GM18508 (cell line): ENCODE results near the gene RBBP8NL.

Source experiments
- ATAC-seq: cut with Tn5 transposase; IDR thresholded peaks from one replicate; pipeline ENCODE4 v1.9.1; 2021; ENCODE audit warnings: moderate number of reproducible peaks; ENCODE audit not compliant: insufficient read depth, unreplicated experiment

RBBP8NL gene

DNA sequence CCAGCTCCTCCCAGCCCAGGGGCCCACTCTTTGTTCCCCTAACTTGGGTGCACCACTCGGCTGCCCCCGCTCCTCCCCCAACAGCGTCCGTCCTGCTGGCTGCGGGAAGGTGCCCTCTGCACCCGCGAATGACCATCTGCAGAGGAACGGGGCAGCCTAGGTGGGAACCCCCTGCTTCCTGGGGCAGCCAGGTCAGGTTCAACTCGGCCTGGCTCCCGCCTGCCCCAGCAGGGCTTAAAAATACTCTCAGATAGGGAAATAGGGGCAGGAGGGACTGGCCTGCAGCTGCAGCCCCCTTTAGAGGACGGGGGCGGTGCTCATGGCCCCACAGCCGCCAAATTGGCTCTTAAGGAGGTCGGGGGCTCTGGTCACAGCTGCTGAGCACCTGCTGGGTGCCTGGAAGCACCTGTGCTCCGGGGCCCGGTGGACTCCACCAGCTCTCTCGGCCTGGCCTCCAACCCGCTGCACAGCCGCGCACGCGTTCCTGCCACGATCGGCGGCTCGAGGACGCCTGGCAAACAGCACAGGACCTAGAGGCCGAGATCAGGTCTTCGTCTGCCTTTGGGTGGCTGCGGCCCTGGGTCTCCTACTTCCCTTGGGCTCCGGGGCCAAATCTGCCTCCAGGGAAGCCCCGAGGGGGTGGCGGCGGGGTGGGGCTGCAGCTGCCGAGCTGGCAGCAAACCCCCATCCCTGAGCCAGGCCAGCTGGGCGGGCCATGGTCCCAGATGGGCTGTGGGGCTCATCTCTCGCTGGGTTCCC is 59.5 kb downstream of the RBBP8NL start:
- ATAC-seq: no peak

DNA sequence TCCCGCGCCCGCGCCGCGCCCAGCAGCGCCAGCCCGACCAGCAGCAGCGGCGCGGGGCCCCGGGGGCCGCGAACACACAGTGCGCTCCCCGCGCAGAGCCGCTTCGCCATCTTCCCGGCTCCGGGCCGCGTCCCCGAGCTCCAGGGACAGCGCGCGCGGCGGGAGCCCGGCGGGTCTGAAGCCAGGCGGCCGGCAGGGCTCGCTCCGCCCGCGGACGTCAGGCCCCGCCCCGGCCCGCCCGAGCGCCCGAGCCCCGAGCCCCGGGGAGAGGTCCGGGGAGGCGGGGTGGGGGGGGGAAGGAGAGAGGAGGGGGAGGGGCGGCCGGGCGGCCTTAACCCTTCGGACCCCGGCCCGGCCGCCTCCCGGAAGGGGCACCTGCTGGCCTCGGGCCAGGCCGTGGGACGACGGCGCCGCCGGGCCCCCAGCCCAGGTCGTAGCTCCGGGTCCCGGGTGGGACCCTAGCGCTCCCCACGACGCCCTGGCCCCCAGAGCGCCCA is 60.2 kb downstream of the RBBP8NL start, which contains the start of gene LAMA5:
Gene LAMA5 (minus strand): TSS at position 177 of the 497 bp plus-strand sequence. CDS start 67 bp downstream, at position 110.
- no peak for ATAC-seq

- ATAC-seq: no peak
These were observed 60.8 kb downstream of the RBBP8NL start for GRCh38 chr20:62366370-62367135.

DNA sequence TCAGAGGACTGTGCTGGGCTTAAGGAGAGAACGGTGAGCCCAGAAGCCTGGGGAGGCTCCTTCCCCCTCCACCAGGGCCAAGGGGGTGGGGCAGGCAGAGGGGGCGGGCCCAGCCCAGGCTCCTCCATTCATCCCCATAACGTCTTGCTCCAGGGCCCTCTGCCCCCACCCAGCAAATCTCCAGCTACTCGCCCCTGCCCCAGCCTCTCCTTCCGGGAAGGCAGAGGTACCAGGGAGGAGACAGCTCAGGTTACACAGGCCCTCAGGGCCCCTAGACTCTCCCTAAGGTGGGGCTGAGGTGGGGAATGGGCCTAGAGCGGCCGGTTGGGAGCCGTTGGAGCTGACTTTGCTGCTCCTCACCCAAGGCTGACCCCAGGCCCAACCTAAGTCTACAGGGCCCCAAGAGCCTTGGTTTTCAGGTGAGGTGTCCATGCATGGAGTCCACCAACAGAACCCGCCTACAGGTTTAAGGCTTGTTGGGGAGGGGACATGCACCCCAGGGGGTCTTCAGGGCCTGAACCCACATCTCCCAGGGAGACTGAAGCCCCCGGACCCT is 61.4 kb downstream of the RBBP8NL start:
- ATAC-seq: no peak

DNA sequence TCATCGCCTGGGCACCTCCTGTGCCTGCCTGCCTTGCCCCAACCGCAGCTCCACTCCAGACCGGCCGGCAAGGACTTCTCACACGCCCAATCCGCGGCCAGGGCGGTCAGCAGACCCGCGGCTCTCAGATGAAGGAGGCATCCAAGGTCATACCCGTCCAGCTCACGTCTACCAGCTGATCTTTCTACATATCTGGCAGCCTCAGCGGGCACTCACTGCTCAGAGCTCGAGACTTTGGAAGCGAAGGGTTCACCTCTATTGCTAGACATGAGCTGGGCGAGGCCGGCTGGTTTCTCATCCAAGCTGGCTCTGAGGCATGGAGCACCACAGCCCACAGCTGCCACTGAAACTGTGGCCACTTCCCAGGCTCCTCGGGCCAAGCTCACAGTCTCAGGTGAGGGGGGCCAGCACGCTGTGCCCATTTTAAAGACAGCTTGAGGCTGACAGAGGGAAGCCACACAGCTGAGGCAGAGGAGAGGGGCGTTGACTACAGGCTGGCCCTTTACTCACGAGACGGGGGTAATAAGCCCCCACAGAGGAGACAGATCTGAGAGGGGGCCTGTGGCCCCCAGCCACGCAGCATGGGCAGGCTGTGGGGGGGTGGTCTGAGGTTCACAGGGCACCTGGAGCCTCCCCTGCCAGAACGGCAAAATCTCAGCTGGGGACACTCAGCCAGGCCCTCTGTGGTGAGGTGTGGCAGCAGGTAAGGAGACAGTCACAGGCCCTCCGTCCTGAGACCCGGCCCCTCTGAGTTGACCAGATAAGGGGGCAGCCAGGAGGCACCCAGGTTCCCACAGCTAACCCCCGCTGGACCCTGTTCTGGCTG is 62.2 kb downstream of the RBBP8NL start:
- no peak for ATAC-seq

DNA sequence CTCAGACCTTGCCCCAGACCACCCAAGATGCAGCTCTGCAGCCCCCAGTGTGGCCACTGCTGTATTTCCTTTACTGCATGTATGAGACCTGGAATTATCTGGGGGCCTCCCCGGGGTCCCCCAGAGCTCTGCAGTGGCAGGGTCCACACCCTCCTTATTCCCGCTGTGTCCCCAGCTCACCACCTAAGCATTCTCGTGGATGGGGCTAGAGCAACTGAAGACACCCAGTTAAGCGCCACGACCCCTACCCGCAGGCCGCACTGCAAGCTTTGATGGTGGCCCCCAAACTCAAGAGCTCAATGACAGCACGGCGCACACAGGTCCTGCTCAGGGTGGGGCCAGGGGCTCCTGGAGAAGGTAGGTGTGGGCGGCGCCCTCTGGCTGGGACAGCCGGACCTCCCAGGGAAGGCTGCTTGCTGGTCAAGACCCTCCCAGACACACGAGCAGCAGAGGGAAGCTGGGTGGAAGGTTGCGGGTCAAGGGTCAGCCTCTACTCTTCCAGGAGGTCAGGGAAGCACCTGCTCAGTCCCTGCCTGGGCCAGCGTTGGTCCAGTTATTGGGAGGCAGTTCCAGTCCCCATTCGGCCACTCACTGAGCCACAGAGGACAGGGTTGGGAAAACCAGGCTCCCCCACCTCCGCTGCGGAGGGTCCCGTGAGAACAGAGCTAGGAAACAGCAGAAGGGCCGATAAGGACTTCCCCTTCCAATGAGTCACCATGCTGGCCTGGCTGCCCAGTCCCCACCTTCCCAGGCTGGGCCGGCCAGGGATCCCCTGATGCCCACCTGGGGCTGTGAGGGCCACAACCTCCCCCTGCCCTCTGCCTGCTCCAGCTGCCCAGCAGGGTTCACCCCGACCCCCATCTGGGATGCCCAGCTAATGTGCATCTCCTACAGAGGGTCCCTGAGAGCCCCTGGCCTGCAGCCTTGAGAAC is 63.2 kb downstream of the RBBP8NL start:
- ATAC-seq: no peak

- no peak for ATAC-seq
These were observed 64.1 kb downstream of the RBBP8NL start for GRCh38 chr20:62362991-62363919.

DNA sequence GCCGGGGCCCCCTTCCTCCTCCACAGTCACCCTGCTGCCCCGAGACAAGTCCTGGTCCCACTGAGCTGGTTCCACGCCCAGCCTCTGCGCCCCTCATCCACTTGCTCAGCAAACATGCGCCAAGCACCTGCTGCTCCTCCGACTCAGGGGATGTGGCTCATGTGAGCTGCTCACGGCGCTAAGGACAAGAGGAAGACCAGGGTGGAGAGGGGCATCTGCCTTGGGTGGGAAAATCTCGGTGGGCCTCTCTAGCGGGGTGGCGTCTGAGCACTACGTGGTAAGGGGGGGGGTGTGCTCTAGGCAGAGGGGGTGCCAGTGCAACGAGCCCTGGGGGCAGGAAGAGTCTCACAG is 64.8 kb downstream of the RBBP8NL start:
- no peak for ATAC-seq

DNA sequence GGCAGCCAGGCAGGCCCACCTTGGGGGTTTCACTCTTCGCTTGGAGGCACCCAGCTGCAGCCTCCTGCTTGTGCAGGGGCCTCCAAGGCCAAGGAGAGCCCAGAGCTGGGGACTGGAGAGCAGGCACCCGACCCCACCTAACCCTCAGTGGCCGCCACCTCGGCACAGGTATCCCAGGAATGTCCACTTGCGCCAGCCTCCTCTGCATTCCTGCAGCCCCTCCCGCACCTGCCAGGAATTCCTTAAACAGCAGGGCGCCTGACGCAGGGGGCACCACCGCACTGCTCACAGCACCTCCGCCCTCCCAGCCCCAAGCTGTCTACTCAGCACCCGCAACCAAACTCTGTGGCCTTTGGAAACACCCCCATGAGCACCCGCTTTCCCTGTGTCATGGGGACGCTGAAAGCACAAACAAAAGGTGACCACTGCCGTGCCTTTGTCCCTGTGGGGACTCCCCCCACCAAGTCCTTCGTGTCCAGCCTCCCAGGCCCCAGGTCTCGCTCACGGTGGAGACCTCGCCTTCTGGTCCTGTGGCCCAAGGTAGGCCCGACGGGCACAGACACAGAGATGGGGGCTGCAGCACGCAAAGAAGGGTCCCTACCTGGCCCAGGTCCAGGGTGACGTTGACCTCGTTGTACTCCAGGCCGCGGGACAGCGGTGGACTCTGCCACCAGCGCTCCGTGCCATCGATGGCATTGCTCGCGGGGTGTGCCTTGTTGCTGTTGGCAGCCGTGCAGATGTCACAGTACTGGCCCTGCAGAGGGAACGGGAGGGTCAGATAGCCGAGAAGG is 65.3 kb downstream of the RBBP8NL start:
- no peak for ATAC-seq

- ATAC-seq: no peak
These were observed 66.2 kb downstream of the RBBP8NL start for GRCh38 chr20:62360854-62361798.
